ENCODE measurements around the gene ILK. TPM values are rescaled to one million over a fixed set of nuclear protein-coding genes. Genes with fewer than 3 reads are reported as not detected.

The ILK gene
- total RNA-seq, 1 experiment from 2014 or later, result 86.5 TPM

DNA sequence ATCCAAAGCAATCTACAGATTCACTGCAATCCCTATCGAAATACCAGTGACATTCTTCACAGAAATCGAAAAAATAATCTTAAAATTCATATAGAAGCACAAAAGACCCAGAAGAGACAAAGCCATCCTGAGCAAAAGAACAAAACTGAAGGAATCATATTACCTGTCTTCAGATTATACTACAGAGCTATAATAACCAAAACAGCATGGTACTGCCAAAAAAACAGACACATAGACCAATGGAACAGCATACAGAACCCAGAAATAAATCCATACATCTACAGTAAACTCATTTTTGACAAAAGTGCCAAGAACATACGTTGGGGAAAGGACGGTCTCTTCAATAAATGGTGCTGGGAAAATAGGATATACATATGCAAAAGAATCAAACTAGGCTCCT is 19.0 kb upstream of the ILK start:
- H3K9me3 ChIP-seq (ENCODE audit: low read depth, low read length, poor library complexity, severe bottlenecking), result peaks cover 10% of the 10 kb centered on the region
- DNase-seq (ENCODE audit: low spot score), result no peak
- ChIA-PET POLR2A (ENCODE audit: low non-redundant PET) (no interaction called here), CTCF (no interaction called here)
- no TSS peak for BruUV-seq (replicated peaks)
- TF ChIP-seq, protein P1, sequence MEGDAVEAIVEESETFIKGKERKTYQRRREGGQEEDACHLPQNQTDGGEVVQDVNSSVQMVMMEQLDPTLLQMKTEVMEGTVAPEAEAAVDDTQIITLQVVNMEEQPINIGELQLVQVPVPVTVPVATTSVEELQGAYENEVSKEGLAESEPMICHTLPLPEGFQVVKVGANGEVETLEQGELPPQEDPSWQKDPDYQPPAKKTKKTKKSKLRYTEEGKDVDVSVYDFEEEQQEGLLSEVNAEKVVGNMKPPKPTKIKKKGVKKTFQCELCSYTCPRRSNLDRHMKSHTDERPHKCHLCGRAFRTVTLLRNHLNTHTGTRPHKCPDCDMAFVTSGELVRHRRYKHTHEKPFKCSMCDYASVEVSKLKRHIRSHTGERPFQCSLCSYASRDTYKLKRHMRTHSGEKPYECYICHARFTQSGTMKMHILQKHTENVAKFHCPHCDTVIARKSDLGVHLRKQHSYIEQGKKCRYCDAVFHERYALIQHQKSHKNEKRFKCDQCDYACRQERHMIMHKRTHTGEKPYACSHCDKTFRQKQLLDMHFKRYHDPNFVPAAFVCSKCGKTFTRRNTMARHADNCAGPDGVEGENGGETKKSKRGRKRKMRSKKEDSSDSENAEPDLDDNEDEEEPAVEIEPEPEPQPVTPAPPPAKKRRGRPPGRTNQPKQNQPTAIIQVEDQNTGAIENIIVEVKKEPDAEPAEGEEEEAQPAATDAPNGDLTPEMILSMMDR (conservative IDR thresholded peaks at IDR 0.05; ENCODE audit: low read depth, low read length), result no peak
- no peak for TF ChIP-seq EZH2 (IDR thresholded peaks at IDR 0.05; ENCODE audit: borderline replicate concordance, low read depth, low read length, poor library complexity, severe bottlenecking)
- no peaks in the 10 kb centered on the region for H3K27me3 ChIP-seq (replicated peaks; ENCODE audit: insufficient read depth, low read depth, low read length, poor library complexity)
- no peak overlapping the region for H3K4me3 ChIP-seq (ENCODE audit: low read depth, low read length, poor library complexity, severe bottlenecking)
- no peak overlapping the region for H3K27ac ChIP-seq (ENCODE audit: low read depth, low read length, poor library complexity, severe bottlenecking)
- no peaks in the 10 kb centered on the region for H3K4me1 ChIP-seq (ENCODE audit: insufficient read depth, low read length, poor library complexity, severe bottlenecking)
- no peaks in the 10 kb centered on the region for H3K36me3 ChIP-seq (ENCODE audit: insufficient read depth, low read length, poor library complexity, severe bottlenecking)
- intact Hi-C loops (cut with micrococcal nuclease; ENCODE audit: unreplicated experiment), result no loop called here

DNA sequence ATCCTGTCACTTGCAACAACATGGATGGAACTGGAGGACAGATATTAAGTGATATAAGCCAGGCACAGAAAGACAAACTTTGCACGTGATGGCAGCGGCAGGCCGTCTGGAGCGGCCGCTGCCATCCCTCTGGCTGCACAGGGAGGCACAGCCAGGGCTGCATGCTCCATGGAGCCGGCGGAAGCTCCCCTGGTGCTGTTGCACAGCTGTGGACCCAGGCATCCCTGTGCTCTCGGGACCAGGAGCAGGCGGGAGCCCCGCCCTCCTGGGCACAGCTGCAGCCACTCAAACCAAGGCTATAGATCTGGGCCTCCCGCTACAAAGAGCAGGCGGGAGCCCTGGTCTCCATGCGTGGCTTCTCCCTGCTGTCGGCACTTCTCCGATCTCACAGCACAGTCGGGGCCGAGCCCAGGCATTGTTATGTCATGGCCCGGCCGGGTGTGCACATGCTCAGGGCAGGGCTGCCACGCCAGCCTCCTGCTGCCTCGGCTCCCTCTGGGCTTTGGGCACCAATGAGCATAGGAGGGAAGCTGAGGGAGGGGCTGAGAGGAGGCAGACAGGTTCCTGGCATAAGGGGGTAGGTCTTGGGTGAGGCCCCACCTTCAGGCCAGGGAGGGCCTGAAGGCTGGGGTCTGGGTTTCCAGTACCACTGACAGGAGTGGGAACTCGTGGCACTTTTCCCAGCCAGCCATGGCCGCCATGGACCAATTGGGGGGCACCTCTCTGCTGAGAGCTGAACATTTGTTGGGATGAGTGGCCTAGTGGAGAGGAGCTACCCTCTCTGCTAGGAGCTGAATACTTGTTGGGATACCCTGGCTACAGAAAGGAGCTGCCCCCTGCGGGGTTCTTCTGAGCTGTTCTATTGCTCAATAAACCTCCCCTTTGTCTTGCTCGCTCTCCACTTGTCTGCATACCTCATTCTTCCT is 16.9 kb upstream of the ILK start:
- CTCF ChIA-PET, result no interaction called here
- Histone ChIP-seq H3K4me3 (ENCODE audit: low read depth, low read length, poor library complexity, severe bottlenecking) (no peak overlapping the region), H3K27ac (ENCODE audit: low read depth, low read length, poor library complexity, severe bottlenecking) (no peak overlapping the region), H3K27me3 (replicated peaks; ENCODE audit: insufficient read depth, low read depth, low read length, poor library complexity) (no peaks in the 10 kb centered on the region), H3K4me1 (ENCODE audit: insufficient read depth, low read length, poor library complexity, severe bottlenecking) (no peaks in the 10 kb centered on the region), H3K9me3 (ENCODE audit: low read depth, low read length, poor library complexity, severe bottlenecking) (peaks cover 10% of the 10 kb centered on the region), H3K36me3 (ENCODE audit: insufficient read depth, low read length, poor library complexity, severe bottlenecking) (no peaks in the 10 kb centered on the region)
- POLR2A ChIA-PET (ENCODE audit: low non-redundant PET), result no interaction called here
- no TSS peak for BruUV-seq (replicated peaks)
- DNase-seq (ENCODE audit: low spot score), result no peak
- no peak for TF ChIP-seq EZH2 (IDR thresholded peaks at IDR 0.05; ENCODE audit: borderline replicate concordance, low read depth, low read length, poor library complexity, severe bottlenecking)
- TF ChIP-seq, protein P1 (conservative IDR thresholded peaks at IDR 0.05; ENCODE audit: low read depth, low read length), result no peak
- intact Hi-C loops (cut with micrococcal nuclease; ENCODE audit: unreplicated experiment), result no loop called here

DNA sequence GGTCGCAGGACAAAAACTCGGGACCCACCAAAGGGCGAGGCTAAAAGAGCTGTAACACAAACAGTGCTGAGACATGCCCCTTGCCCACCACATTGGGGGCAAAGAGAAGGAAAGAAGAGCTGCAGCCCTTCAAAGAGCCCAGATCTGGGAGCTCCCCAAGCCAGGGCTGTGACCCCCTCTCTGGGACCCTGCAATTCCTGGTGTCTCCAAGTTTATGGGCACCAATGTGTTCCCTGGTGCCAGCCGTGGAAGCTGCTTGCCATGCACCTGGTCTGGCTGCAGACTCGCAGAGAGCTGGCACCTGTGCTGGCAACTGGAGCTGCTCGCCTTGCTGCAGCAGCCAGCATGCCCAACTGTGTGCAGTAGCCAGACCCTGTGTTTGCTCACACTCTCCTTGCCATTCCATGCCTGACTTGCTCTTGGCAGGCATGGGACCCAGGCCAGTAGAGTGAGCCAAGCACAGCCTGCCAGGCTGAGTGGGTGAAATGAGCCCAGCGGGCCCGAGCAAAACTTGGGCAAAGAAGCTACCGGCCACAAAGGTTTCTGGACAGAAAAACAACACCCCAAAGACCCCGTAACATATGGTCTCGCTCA is 16.1 kb upstream of the ILK start:
- CTCF ChIA-PET, result no interaction called here
- Histone ChIP-seq H3K27me3 (replicated peaks; ENCODE audit: insufficient read depth, low read depth, low read length, poor library complexity) (no peaks in the 10 kb centered on the region), H3K36me3 (ENCODE audit: insufficient read depth, low read length, poor library complexity, severe bottlenecking) (no peaks in the 10 kb centered on the region), H3K4me3 (ENCODE audit: low read depth, low read length, poor library complexity, severe bottlenecking) (no peak overlapping the region), H3K4me1 (ENCODE audit: insufficient read depth, low read length, poor library complexity, severe bottlenecking) (no peaks in the 10 kb centered on the region), H3K9me3 (ENCODE audit: low read depth, low read length, poor library complexity, severe bottlenecking) (peaks cover 10% of the 10 kb centered on the region), H3K27ac (ENCODE audit: low read depth, low read length, poor library complexity, severe bottlenecking) (no peak overlapping the region)
- POLR2A ChIA-PET (ENCODE audit: low non-redundant PET), result no interaction called here
- no peak for TF ChIP-seq EZH2 (IDR thresholded peaks at IDR 0.05; ENCODE audit: borderline replicate concordance, low read depth, low read length, poor library complexity, severe bottlenecking)
- TF ChIP-seq, protein P1 (conservative IDR thresholded peaks at IDR 0.05; ENCODE audit: low read depth, low read length), result no peak
- no peak for DNase-seq (ENCODE audit: low spot score)
- intact Hi-C loops (cut with micrococcal nuclease; ENCODE audit: unreplicated experiment), result no loop called here
- no TSS peak for BruUV-seq (replicated peaks)
